Measurements from ENCODE around the gene MARCHF6.
"Not testable (repeated sequence)": the region's sequence is repeated elsewhere in the genome, so short reads cannot be mapped to it uniquely, and the experiment has no call there.

MARCHF6 gene

GRCh38 chr5:10376544-10376943 lies 23.0 kb downstream of the MARCHF6 start:
- no peak for DNase-seq (ENCODE audit: low spot score)

DNA sequence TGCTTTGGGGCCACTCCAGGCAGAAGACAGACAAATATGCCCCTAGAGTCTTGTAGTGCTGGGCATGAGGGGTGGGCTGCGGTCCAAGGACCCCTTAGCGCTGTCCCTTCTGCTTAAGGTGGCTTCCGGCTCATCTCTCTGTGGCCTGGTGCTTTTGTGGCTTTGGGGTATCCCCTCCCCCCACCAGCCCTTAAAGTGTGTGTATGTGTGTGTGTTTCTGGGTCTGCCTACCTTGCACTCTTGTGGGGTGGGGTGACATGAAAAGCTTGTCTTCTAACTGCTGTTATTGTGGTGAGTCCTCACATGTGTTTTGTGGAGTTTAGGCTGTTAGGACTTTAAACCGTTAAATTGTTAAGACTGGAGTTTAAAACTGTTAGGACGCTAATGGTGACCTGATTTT lies 23.6 kb downstream of the MARCHF6 start:
- DNase-seq (ENCODE audit: low spot score), result no peak

DNA sequence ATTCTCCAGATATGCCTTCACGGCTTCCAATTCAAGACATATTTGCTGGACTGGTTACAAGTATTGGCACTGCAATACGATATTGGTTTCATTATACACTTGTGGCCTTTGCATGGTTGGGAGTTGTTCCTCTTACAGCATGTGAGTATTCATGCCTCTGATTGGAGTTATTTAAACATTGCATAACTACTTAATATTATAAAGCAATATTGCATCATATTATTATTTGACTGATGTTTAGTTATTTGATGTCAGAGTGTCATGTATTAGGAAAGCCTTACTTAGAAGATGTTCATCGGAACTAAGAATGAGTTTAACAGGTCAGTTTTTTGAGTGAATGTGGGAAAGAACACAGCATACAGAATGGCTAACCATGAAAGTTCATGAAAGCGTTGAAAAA lies 28.3 kb downstream of the MARCHF6 start:
- no peak for DNase-seq (ENCODE audit: low spot score)

DNA sequence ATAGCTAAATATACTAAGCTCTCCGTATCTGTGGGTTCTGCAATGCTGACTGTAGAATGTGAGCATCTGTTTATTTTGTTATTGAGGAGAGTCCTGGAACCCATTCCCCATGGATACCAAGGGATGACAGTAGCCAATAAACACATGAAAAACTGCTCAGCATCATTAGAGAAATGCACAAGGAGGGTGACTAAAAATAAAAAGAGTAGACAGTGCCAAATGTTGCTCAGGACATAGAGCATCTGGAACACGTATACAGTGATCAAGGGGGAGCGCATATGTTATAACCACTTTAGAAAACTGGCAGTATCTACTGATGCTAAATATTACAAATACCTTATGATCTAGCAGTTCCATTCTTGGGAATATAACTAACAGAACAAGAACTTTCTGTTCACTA lies 31.0 kb downstream of the MARCHF6 start:
- no peak for DNase-seq (ENCODE audit: low spot score)

- no peak for DNase-seq (ENCODE audit: low spot score)
Observed at GRCh38 chr5:10387690-10388089, 34.2 kb downstream of the MARCHF6 start.

- no peak for DNase-seq (ENCODE audit: low spot score)
Observed at GRCh38 chr5:10391130-10391529, 37.6 kb downstream of the MARCHF6 start.

GRCh38 chr5:10392567-10393328 lies 39.3 kb downstream of the MARCHF6 start:
- not testable (repeated sequence) for DNase-seq (ENCODE audit: low spot score)

DNA sequence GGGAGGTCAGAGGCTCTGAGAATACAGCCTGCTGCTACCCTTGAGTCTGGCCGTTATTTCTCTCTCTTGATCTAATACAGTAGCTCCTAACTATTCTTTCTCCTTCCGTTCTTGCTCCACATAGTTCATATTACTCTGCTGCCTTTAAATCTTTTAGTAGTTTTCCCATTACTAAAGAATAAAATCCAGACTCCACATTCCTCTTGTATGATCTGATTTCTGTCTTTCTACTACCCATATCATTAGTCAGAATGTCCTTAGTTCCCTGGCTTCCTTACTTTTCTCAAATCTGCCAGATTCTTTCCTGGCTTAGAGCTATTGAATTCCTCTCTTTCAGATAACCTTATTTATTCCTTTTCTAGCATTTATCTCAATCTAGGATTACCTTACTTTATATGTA lies 40.0 kb downstream of the MARCHF6 start:
- DNase-seq (ENCODE audit: low spot score), result no peak

GRCh38 chr5:10396552-10396951 lies 43.1 kb downstream of the MARCHF6 start:
- no peak for DNase-seq (ENCODE audit: low spot score)

- DNase-seq (ENCODE audit: low spot score), result no peak
Observed at GRCh38 chr5:10399839-10400238, 46.3 kb downstream of the MARCHF6 start.

- no peak for DNase-seq (ENCODE audit: low spot score)
Observed at GRCh38 chr5:10400411-10400810, 46.9 kb downstream of the MARCHF6 start.

DNA sequence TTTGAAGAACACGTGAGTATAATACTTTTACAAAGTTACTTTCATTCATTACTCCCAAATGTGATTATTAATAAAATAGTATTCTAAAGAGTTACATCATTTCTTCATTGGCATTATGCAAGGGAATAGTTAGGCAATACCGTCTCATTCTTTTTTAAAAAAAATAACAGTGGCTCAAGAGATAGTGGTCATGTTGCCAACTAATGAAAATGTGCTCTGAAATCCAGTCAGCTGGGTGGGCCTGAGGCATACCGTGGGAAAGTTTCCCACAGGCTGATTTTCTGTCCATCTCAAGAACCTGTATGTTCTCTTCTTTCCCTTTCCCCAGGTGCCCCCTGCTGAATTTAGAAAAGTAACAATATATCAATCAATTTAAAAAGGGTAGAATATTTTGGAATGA lies 47.3 kb downstream of the MARCHF6 start:
- no peak for DNase-seq (ENCODE audit: low spot score)

- no peak for DNase-seq (ENCODE audit: low spot score)
Observed at GRCh38 chr5:10401498-10401897, 48.0 kb downstream of the MARCHF6 start.

Measured in kidney capillary endothelial cell (primary cell).